Frontal cortex (tissue), 4 donors: ENCODE data around the gene NCAM1. TPM values are rescaled to one million over a fixed set of nuclear protein-coding genes. Genes with fewer than 3 reads are reported as not detected.
A peak's percentile ranks its signal among the peaks of the same experiment; 100 is the strongest.
"Not testable (repeated sequence)": the region's sequence is repeated elsewhere in the genome, so short reads cannot be mapped to it uniquely, and the experiment has no call there.

ENCODE experiments used
- DNase-seq, 2 donors: peaks; one replicate each; pipeline ENCODE4 v3.0.0; 2012; ENCODE audit warnings: low spot score in 2 of 2
- FAIRE-seq: peaks from 2 replicates; lab custom pipeline; 2012; peaks lifted over from hg19 to GRCh38; lab: Jason Lieb, UNC
- total RNA-seq: library from RNA; depleted of rRNA; stranded (reverse); fragments of >200 nt; gene quantifications from one replicate; pipeline ENCODE4 v1.2.3, GENCODE V29; 2014
- donor health status: control.
- donor health status: control.
- donor health status: control.

NCAM1 gene
- 515 TPM for total RNA-seq

GRCh38 chr11:112961146-112961668 lies at the start of gene NCAM1:
Gene NCAM1, plus strand, starts transcription at chr11:112961420.
- FAIRE-seq (no peak), DNase-seq (peak; percentile 49 to 60)

- DNase-seq (no peak), FAIRE-seq (no peak)
These were observed 38.6 kb upstream of the NCAM1 start for GRCh38 chr11:112922606-112923005.

- not testable (repeated sequence) for DNase-seq, FAIRE-seq
These were observed 36.4 kb upstream of the NCAM1 start for GRCh38 chr11:112924836-112925235.

- DNase-seq (no peak), FAIRE-seq (no peak)
These were observed 35.5 kb upstream of the NCAM1 start for GRCh38 chr11:112925516-112926310.

- FAIRE-seq, result no peak
- DNase-seq, result no peak
These were observed 33.1 kb upstream of the NCAM1 start for GRCh38 chr11:112928136-112928535.

- no peak for FAIRE-seq
- DNase-seq, result no peak
These were observed 31.8 kb upstream of the NCAM1 start for GRCh38 chr11:112929432-112929831.

- FAIRE-seq (no peak), DNase-seq (no peak)
These were observed 29.5 kb upstream of the NCAM1 start for GRCh38 chr11:112931703-112932102.

GRCh38 chr11:112932593-112932992 lies 28.6 kb upstream of the NCAM1 start:
- DNase-seq, result no peak
- no peak for FAIRE-seq

GRCh38 chr11:112933970-112934369 lies 27.2 kb upstream of the NCAM1 start:
- no peak for FAIRE-seq
- no peak for DNase-seq

- no peak for FAIRE-seq
- no peak for DNase-seq
These were observed 20.1 kb upstream of the NCAM1 start for GRCh38 chr11:112941104-112941503.

- FAIRE-seq (no peak), DNase-seq (no peak)
These were observed 18.1 kb upstream of the NCAM1 start for GRCh38 chr11:112942966-112943643.

- DNase-seq, result no peak
- no peak for FAIRE-seq
These were observed 14.4 kb upstream of the NCAM1 start for GRCh38 chr11:112946866-112947265.

- no peak for DNase-seq
- no peak for FAIRE-seq
These were observed 11.2 kb upstream of the NCAM1 start for GRCh38 chr11:112949781-112950575.

GRCh38 chr11:112958670-112959069 lies 2.5 kb upstream of the NCAM1 start:
- no peak for FAIRE-seq

GRCh38 chr11:112961751-112962578 lies 745 bp downstream of the NCAM1 start:
- FAIRE-seq, result no peak
- DNase-seq, result peak; percentile 35 to 65

More at GRCh38 chr11:112958670-112959069, 2.5 kb upstream of the NCAM1 start:
- DNase-seq, result no peak

GRCh38 chr11:112962579-112963367 lies 1.6 kb downstream of the NCAM1 start:
- no peak for FAIRE-seq

GRCh38 chr11:112963368-112963955 lies 2.2 kb downstream of the NCAM1 start:
- DNase-seq (peak in 1 of 2 donors; percentile 25), FAIRE-seq (no peak)

More at GRCh38 chr11:112962579-112963367, 1.6 kb downstream of the NCAM1 start:
- DNase-seq, result peak; percentile 66 to 81

GRCh38 chr11:112965656-112966055 lies 4.4 kb downstream of the NCAM1 start:
- DNase-seq (no peak), FAIRE-seq (no peak)
